ENCODE data around the gene GPR107.

GPR107 gene

GRCh38 chr9:130054325-130054786, 650 bp downstream of the GPR107 start:
- DNase-seq (ENCODE audit: low spot score), result peak; percentile 37

- peak; percentile 57 for DNase-seq (ENCODE audit: low spot score)
Observed at GRCh38 chr9:130054820-130055219, 1.1 kb downstream of the GPR107 start.

GRCh38 chr9:130058154-130058553, 4.4 kb downstream of the GPR107 start:
- peak; percentile 73 for DNase-seq (ENCODE audit: low spot score)

- DNase-seq (ENCODE audit: low spot score), result no peak
Observed at GRCh38 chr9:130058887-130059286, 5.2 kb downstream of the GPR107 start.

- DNase-seq (ENCODE audit: low spot score), result no peak
Observed at GRCh38 chr9:130060296-130060695, 6.6 kb downstream of the GPR107 start.

GRCh38 chr9:130062750-130063149, 9.0 kb downstream of the GPR107 start:
- DNase-seq (ENCODE audit: low spot score), result no peak

- no peak for DNase-seq (ENCODE audit: low spot score)
Observed at GRCh38 chr9:130064621-130065020, 10.9 kb downstream of the GPR107 start.

GRCh38 chr9:130069048-130069447, 15.3 kb downstream of the GPR107 start:
- DNase-seq (ENCODE audit: low spot score), result no peak

- no peak for DNase-seq (ENCODE audit: low spot score)
Observed at GRCh38 chr9:130072515-130073235, 19.0 kb downstream of the GPR107 start.

- no peak for DNase-seq (ENCODE audit: low spot score)
Observed at GRCh38 chr9:130073373-130073772, 19.7 kb downstream of the GPR107 start.

GRCh38 chr9:130078547-130078946, 24.8 kb downstream of the GPR107 start:
- no peak for DNase-seq (ENCODE audit: low spot score)

GRCh38 chr9:130084337-130084736, 30.6 kb downstream of the GPR107 start:
- no peak for DNase-seq (ENCODE audit: low spot score)

- DNase-seq (ENCODE audit: low spot score), result no peak
Observed at GRCh38 chr9:130088051-130088450, 34.3 kb downstream of the GPR107 start.

GRCh38 chr9:130089141-130089540, 35.4 kb downstream of the GPR107 start:
- no peak for DNase-seq (ENCODE audit: low spot score)

- DNase-seq (ENCODE audit: low spot score), result no peak
Observed at GRCh38 chr9:130090915-130091314, 37.2 kb downstream of the GPR107 start.

- no peak for DNase-seq (ENCODE audit: low spot score)
Observed at GRCh38 chr9:130092910-130093309, 39.2 kb downstream of the GPR107 start.

GRCh38 chr9:130095872-130096271, 42.2 kb downstream of the GPR107 start:
- DNase-seq (ENCODE audit: low spot score), result no peak

- DNase-seq (ENCODE audit: low spot score), result no peak
Observed at GRCh38 chr9:130100681-130101080, 47.0 kb downstream of the GPR107 start.

- no peak for DNase-seq (ENCODE audit: low spot score)
Observed at GRCh38 chr9:130101915-130102314, 48.2 kb downstream of the GPR107 start.

GRCh38 chr9:130104491-130105193, 50.9 kb downstream of the GPR107 start:
- no peak for DNase-seq (ENCODE audit: low spot score)

- no peak for DNase-seq (ENCODE audit: low spot score)
Observed at GRCh38 chr9:130106860-130107233, 53.1 kb downstream of the GPR107 start.

GRCh38 chr9:130107234-130107861, 53.6 kb downstream of the GPR107 start:
- peak; percentile 87 for DNase-seq (ENCODE audit: low spot score)

GRCh38 chr9:130107955-130108354, 54.2 kb downstream of the GPR107 start:
- no peak for DNase-seq (ENCODE audit: low spot score)

Data from RKO (cell line).